Cardiac muscle cell (in vitro differentiated cells and primary cell): ENCODE data around the gene GSTO2. TPM values are rescaled to one million over a fixed set of nuclear protein-coding genes. Genes with fewer than 3 reads are reported as not detected.

Source experiments
- DNase-seq, 2 donors: peaks; one replicate each; pipeline versions ENCODE4 v3.0.0 to v3.0.0-alpha.2; 2010 to 2017; ENCODE audit warnings: low read depth in 1 of 2, low spot score in 1 of 2
- H3K27ac ChIP-seq: fragments of 200-600 bp; sonication (generic); 2 replicates; pipeline ENCODE4 v1.5.1; 2016
- H3K27me3 ChIP-seq: fragments of 200-600 bp; sonication (generic); 2 replicates; pipeline ENCODE4 v1.6.0; 2016; ENCODE audit warnings: control low read depth
- H3K36me3 ChIP-seq: fragments of 200-600 bp; sonication (generic); 2 replicates; pipeline ENCODE4 v1.5.1; 2016; ENCODE audit warnings: control low read depth
- H3K4me1 ChIP-seq: fragments of 200-600 bp; sonication (generic); 2 replicates; pipeline ENCODE4 v1.8.1; 2017; ENCODE audit warnings: low read depth, mild to moderate bottlenecking, mixed run types
- H3K4me3 ChIP-seq: fragments of 200-600 bp; sonication (generic); 2 replicates; pipeline ENCODE4 v1.5.1; 2016; ENCODE audit warnings: mild to moderate bottlenecking
- H3K9me3 ChIP-seq: fragments of 200-600 bp; sonication (generic); 2 replicates; pipeline ENCODE4 v1.5.1; 2017; ENCODE audit warnings: low read depth, mild to moderate bottlenecking, control low read depth
- polyA plus RNA-seq: library from polyadenylated mRNA; unstranded; fragments of >200 nt; fragmentation: Nextera tagmentation; extraction: Ambion mirVana; gene quantifications from 2 replicates; pipeline ENCODE4 v1.2.1, GENCODE V29; 2016
- total RNA-seq: library from RNA; depleted of rRNA; stranded (reverse); fragments of >200 nt; gene quantifications from 2 replicates; pipeline ENCODE4 v1.2.3, GENCODE V29; 2016
- TF ChIP-seq, protein P1 (sequence below): IDR thresholded peaks from 2 replicates; pipeline ENCODE4 v1.5.1; 2012; ENCODE audit warnings: low read depth, mild to moderate bottlenecking, low read length

The GSTO2 gene
- total and polyA plus RNA-seq, 2 experiments from 2014 or later, result 2.2 to 3.0 TPM

DNA sequence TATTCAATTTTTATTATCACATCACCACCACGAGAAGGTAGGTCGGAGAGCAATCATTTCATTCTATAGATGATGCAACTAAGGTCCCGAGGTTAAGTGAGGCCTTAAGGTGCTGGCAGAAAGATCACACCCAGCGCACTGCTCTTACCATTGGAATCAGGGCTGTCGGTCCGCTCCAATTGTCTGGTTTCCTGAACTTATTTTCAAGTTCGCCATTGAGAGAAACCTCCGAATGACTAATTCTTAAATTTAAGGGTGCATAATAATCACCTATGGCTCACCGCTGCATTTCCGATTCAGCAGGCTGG is 625 bp upstream of the GSTO2 start:
- H3K9me3 ChIP-seq, result no peaks in the 10 kb centered on the region
- DNase-seq, result no peak
- H3K4me1 ChIP-seq, result peaks cover 4% of the 10 kb centered on the region
- no peaks in the 10 kb centered on the region for H3K27me3 ChIP-seq
- peak overlapping the region; percentile 21 for H3K27ac ChIP-seq
- TF ChIP-seq, protein P1, sequence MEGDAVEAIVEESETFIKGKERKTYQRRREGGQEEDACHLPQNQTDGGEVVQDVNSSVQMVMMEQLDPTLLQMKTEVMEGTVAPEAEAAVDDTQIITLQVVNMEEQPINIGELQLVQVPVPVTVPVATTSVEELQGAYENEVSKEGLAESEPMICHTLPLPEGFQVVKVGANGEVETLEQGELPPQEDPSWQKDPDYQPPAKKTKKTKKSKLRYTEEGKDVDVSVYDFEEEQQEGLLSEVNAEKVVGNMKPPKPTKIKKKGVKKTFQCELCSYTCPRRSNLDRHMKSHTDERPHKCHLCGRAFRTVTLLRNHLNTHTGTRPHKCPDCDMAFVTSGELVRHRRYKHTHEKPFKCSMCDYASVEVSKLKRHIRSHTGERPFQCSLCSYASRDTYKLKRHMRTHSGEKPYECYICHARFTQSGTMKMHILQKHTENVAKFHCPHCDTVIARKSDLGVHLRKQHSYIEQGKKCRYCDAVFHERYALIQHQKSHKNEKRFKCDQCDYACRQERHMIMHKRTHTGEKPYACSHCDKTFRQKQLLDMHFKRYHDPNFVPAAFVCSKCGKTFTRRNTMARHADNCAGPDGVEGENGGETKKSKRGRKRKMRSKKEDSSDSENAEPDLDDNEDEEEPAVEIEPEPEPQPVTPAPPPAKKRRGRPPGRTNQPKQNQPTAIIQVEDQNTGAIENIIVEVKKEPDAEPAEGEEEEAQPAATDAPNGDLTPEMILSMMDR, result no peak
- peaks cover 31% of the 10 kb centered on the region for H3K36me3 ChIP-seq
- peak overlapping the region; percentile 60 for H3K4me3 ChIP-seq

DNA sequence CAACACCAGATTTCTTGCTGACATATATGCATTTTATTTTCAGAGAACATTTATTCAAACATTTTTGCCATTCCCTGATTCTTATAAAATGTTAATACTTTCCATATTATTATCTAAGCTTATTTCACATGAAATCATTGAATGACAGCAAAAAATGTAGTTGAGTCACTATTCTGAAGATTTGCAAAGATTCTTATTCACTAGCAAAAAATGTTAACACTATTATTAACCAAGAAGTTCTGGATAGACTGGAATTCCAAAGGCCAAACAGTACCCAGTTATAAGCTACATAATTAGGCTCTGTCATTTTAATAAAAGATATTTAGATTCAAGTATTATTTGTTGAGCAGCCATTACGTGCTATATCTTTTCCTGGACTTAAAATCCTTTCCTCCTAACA is 4.3 kb downstream of the GSTO2 start:
- H3K27me3 ChIP-seq, result no peaks in the 10 kb centered on the region
- peaks cover 4% of the 10 kb centered on the region for H3K4me1 ChIP-seq

DNA sequence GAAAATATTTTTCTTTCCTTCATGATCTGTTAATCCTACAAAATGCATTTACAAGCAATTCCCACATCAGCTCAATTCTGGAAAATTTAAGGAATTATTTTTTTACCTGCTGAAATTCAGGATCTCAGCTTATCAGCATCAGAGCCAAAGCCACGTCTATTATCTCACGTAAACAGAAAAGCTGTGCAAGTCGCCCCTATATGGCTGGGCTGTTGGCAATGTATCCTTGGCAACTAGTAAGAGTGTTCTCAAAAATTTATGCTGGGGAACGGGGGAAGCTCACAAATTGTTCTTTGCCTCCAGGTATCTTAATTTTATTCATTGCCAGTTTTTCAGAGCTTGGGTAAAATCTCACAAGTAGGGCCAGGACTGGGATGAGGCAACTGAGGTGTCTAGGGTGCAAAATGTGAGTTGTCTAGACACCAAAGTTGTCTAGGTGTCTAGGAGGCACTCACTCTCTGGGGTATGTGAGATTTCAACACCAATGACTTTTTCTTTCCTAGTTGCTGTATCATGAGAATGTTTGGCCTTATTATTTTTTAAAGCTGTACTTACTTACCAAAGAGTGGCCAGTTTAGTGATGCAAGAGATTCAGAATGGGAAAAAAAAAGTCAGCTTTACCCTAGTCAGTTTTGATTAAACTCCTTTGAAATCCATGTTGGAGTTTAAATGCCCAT is 5.1 kb downstream of the GSTO2 start:
- no peaks in the 10 kb centered on the region for H3K27me3 ChIP-seq
- TF ChIP-seq, protein P1, result no peak
- H3K9me3 ChIP-seq, result no peaks in the 10 kb centered on the region
- DNase-seq, result peak in 1 of 2 donors; percentile 33
- H3K4me3 ChIP-seq, result no peak overlapping the region
- H3K27ac ChIP-seq, result no peak overlapping the region
- peaks cover 4% of the 10 kb centered on the region for H3K4me1 ChIP-seq
- no peaks in the 10 kb centered on the region for H3K36me3 ChIP-seq

More for the DNA sequence above, 4.3 kb downstream of the GSTO2 start:
- no peak for DNase-seq
- Histone ChIP-seq H3K27ac (no peak overlapping the region), H3K36me3 (no peaks in the 10 kb centered on the region), H3K4me3 (no peak overlapping the region), H3K9me3 (no peaks in the 10 kb centered on the region)
- TF ChIP-seq, protein P1, result no peak

DNA sequence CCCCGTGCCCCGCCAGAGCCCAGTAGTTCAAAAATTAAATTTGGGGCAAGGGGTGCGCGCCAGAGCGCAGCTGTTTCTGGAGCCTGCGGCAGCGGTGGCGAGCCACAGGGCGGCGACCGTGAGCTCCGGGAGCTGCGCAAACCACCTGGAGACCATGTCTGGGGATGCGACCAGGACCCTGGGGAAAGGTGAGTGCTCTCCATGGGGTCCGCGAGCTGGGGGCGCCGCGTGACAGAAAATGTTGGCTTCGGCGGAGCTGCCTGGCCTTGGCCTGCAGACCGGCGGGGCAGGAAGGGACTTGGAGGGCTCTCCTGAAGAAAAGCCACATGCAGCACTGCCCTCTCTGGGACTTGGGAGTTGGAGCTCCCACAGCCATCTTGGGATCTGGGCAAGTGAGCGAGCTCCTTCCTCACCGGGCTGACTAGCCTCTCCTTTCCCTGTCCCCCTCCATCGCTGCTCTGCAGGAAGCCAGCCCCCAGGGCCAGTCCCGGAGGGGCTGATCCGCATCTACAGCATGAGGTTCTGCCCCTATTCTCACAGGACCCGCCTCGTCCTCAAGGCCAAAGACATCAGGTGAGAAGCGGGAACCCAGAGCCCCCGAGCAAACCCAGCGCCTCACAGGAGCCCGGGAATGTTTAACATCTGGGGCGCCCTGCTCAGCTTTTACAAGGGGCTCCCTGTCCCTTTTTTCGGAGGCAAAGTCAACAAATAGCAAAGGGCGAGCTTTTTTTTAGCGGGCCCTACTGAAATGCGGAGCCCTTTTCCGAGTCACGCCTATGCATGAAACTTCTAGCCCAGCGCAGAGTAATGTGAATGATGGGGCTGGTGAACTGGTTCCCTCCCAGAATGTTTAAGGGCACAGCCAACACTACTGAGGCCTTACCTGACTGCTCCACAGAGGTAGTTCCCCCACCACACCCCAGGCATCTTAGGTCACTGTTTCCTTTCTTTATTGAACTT is 6.1 kb downstream of the GSTO2 start:
- H3K9me3 ChIP-seq, result no peaks in the 10 kb centered on the region
- H3K36me3 ChIP-seq, result no peaks in the 10 kb centered on the region
- DNase-seq, result peak; percentile 49 to 52
- no peak overlapping the region for H3K4me3 ChIP-seq
- H3K27me3 ChIP-seq, result no peaks in the 10 kb centered on the region
- TF ChIP-seq, protein P1, result peak; percentile 94
- H3K4me1 ChIP-seq, result no peaks in the 10 kb centered on the region
- no peak overlapping the region for H3K27ac ChIP-seq

DNA sequence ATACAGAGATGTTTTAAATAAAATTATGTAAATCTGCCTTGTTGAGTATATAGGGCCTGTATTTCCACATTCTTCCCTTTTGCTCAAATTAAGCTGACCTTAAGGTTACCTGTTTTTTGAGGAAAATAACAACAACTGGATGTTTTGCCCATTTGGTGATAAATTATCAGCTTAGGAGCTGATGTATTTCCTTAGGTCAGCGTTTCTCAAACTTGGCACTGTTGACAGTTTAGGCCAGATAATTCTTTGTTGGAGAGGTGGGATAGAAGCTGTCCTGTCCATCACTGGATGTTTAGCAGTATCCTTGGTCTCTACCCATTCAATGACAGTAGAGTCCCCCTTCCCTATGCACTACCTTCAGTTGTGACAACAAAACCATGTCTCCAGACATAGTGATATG is 7.2 kb downstream of the GSTO2 start:
- Histone ChIP-seq H3K36me3 (no peaks in the 10 kb centered on the region), H3K9me3 (no peaks in the 10 kb centered on the region), H3K4me1 (no peaks in the 10 kb centered on the region), H3K27me3 (no peaks in the 10 kb centered on the region), H3K4me3 (no peak overlapping the region), H3K27ac (no peak overlapping the region)
- no peak for DNase-seq
- TF ChIP-seq, protein P1, result no peak
